ENCODE data around the gene IKBKE.

DNA sequence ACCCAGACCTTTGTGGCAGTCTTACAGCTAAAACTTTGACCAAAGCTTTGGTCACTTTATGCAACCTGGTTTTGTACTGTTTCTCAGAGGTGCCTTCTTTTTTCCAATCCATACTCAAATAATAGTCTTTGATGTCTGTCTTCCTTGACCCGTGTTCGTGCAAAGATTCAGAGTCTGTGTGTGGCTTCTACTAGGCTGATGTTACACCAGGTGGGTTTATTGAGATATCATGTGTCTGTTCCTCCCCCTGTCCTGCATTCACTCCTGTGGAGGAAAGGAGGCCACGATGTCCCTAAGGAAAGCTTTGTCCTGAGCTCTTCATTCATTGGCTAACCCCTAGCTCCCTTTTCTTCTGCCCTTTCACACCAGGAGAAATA lies 15.0 kb upstream of the IKBKE start:
- TF ChIP-seq ZNF274 (IDR thresholded peaks at IDR 0.05; ENCODE audit: low read depth, low read length) (no peak), YY1 (IDR thresholded peaks at IDR 0.05; ENCODE audit: insufficient read depth, insufficient read length) (no peak)

All from NT2/D1 (cell line).